ENCODE measurements around the gene ITFG1.
"Not testable (repeated sequence)": the region's sequence is repeated elsewhere in the genome, so short reads cannot be mapped to it uniquely, and the experiment has no call there.

Gene ITFG1

DNA sequence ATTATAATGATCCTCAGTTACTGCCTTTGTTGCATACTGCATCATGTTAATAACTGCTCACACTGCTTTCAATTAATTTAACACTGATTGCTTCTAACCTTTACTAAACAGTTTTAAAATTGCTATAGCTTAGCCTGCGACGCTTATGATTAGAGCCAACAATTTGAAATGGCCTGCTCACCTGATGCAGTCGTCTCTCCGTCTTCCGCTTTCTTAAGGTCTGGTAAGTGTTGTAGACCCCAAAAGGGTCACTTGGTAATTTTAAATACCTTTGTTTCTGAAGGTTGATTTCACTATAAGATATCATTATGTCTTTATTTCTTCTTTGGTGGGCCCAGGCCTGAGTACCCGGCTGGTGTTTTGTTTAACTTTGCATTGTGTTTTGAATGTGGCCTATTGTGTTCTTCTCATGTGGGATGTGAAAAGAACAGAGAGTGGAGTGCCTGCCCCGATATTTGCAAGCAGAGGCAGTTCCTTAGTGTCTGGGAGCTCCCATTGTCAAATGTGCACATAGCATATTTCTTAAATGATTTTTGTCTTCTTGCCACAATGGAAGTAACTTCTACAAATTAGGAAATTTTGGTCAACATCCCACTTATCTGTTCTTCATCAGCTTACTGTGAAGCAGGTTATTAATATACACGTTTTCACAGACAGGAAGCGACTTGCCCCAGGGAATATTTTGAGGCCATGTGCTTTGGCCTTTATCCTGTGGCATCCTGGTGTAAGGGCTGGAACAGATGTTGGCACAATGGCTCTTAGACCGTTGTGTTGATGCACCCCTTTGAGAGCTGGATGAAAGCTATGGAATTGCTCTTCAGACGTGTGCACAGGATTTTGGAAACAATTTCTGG is 3.1 kb upstream of the ITFG1 start:
- no peak overlapping the region for H3K4me3 Mint-ChIP-seq
- peaks cover 41% of the 10 kb centered on the region for H3K4me1 Mint-ChIP-seq
- no peak overlapping the region for H3K27ac Mint-ChIP-seq
- H3K36me3 Mint-ChIP-seq: peaks cover 18% of the 10 kb centered on the region
- CTCF ChIA-PET: no interaction called here
- H3K27me3 Mint-ChIP-seq: no peaks in the 10 kb centered on the region
- DNase-seq: no peak
- no peaks in the 10 kb centered on the region for H3K9me3 Mint-ChIP-seq

DNA sequence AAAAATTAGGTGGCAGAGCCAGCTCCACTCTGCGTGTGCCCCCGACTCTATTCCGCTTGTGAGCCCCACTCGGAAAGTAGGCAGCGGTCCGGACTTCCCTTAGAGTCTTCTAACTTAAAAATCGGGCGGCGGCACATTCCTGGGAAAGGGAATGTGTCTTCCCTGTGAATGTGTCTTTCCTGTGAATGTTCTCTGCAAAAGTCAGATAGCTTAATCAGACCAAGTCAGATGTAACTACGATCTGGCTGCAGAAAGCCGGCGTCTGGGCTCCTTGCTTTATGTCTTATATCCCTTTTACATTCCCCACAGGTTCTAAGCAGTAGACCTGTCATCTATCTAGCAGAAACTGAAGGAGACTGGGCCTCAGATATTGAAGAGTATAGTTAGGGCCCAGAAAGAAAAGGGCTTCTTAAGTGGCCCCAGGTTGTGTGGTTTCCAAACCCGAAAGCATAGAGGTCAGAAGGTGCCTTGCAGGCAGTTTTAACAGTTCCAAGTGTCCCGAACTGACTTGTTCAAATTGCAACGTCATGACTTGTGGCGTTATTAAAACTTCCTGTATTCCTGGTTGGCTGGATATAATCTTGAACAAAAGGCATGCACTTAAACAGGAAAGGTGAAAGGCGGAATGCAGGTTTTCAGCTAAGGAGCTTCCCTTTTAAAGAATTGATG is 869 bp upstream of the ITFG1 start:
- peak; percentile 23 for DNase-seq
- Mint-ChIP-seq H3K36me3 (peaks cover 25% of the 10 kb centered on the region), H3K27me3 (no peaks in the 10 kb centered on the region), H3K4me3 (peak overlapping the region; percentile 97), H3K4me1 (peaks cover 51% of the 10 kb centered on the region), H3K9me3 (no peaks in the 10 kb centered on the region), H3K27ac (peak overlapping the region; percentile 98)
- CTCF ChIA-PET: interaction anchor here (1.2 to 1.7 kb wide), 3 partner anchors 318 to 424 kb away, joined by 3 to 7 read pairs (median 4); partner anchors contain the start of gene NETO2

GRCh38 chr16:47460359-47460710 is 528 bp downstream of the ITFG1 start:
- DNase-seq: no peak
- CTCF ChIA-PET: interaction anchor here (1.4 to 1.7 kb wide), 2 partner anchors 317 to 318 kb away, joined by 3 to 7 read pairs; partner anchors contain the start of gene NETO2
- Mint-ChIP-seq H3K4me1 (peaks cover 50% of the 10 kb centered on the region), H3K27ac (peak overlapping the region; percentile 98), H3K4me3 (peak overlapping the region; percentile 97), H3K36me3 (peaks cover 28% of the 10 kb centered on the region), H3K9me3 (no peaks in the 10 kb centered on the region), H3K27me3 (no peaks in the 10 kb centered on the region)

DNA sequence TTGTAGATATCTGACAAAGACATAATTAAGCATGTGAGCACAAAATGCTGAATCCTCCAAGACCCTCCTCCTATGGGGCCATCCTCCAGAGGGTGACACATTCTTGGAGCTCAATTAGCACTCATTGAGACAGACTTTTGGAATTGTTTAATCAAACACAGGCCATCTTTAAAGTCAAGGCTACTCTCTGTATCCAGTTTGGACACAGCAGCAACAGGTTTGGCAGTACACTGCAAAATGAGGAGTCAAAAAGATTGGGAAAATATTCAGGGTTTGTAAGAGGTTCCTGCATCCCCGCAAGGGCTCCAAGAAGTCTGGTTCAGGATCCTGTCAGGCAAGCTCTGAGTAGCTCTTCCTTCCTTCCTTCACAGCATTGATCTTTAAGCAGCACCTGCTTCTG is 1.3 kb downstream of the ITFG1 start:
- Mint-ChIP-seq H3K4me3 (peak overlapping the region; percentile 97), H3K4me1 (peaks cover 48% of the 10 kb centered on the region), H3K27me3 (no peaks in the 10 kb centered on the region), H3K36me3 (peaks cover 31% of the 10 kb centered on the region), H3K27ac (peak overlapping the region; percentile 98), H3K9me3 (no peaks in the 10 kb centered on the region)
- DNase-seq: no peak
- CTCF ChIA-PET: interaction anchor here (1.3 to 1.4 kb wide), 2 partner anchors 316 to 318 kb away, joined by 3 read pairs; partner anchors contain the start of gene NETO2

DNA sequence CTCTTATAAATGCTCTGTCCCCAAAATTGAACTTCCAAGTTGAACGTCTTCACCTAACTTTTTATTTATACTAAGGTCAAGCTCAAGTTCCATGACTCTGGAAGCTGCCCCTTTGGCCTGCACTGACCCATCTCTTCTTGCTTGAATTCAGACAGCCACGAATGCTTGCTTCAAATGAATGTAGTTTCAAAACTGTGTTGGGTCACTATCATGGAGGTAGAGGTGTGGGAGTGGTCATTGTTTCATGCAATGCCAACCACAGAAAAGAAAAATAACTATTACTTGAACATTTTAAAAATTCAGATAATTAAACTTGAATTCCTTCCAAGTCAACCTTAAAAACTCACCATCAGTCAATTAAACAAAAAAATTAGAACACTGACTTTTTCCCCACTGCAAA is 2.5 kb downstream of the ITFG1 start:
- Mint-ChIP-seq H3K27ac (no peak overlapping the region), H3K36me3 (peaks cover 33% of the 10 kb centered on the region), H3K4me3 (no peak overlapping the region), H3K27me3 (no peaks in the 10 kb centered on the region), H3K4me1 (peaks cover 40% of the 10 kb centered on the region), H3K9me3 (no peaks in the 10 kb centered on the region)
- DNase-seq: no peak
- CTCF ChIA-PET: no interaction called here

DNA sequence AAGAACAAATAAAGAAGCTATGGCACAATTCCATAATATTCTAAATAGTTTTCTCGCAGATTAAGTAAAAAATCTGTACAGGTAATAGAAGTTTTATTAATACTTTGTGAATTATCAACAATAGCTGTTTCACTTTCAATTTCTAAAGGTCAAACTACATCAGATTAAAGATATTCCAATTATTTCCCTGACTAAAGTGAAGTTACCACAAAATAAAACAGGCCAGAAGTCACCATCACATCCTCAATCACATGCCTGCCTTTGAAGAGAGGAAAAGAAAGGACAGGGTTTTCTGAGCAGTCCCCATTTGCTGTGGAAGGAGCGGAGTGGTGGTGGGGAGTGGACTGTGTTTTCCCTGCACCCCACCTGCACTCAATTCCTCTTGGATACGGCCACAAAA is 11.1 kb downstream of the ITFG1 start:
- no peaks in the 10 kb centered on the region for H3K27me3 Mint-ChIP-seq
- DNase-seq: no peak
- no peak overlapping the region for H3K27ac Mint-ChIP-seq
- H3K9me3 Mint-ChIP-seq: no peaks in the 10 kb centered on the region
- no peak overlapping the region for H3K4me3 Mint-ChIP-seq
- CTCF ChIA-PET: no interaction called here
- H3K4me1 Mint-ChIP-seq: peaks cover 4% of the 10 kb centered on the region
- peaks cover 48% of the 10 kb centered on the region for H3K36me3 Mint-ChIP-seq

DNA sequence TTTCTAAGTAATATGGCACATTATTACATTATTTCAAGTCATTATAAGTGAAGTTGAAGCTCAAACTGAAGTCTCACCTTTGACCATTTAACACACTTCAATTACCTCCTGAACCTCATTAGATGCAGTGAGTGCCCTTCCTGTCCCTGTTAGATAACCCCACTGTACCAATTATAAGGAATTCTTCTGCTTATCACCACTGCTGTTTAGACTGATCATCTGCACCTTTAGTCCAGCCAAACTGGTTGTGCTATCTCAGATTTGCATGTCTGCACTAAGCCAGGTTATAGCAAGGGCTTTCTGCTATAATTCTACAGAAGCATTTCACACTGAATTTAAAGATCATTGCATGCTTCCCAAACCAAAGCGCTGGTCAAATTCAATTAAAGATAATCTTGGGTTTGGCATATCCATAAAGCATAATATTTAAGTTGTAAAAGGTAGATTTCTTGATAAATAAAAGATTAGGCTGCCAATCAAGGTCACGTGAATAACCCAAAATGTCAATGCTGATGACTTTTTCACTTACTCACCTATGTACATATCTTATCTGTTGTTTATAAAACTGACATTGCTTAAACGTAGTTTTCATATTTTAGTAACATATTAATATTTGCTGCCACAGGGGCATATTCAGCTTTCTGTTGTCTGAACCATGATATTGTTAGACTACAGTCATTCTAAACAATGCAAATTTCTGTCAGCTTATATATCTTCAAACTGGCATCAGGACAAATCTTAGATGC is 11.9 kb downstream of the ITFG1 start:
- Mint-ChIP-seq H3K27ac (no peak overlapping the region), H3K36me3 (peaks cover 44% of the 10 kb centered on the region), H3K9me3 (no peaks in the 10 kb centered on the region)

GRCh38 chr16:47446431-47446830 is 14.4 kb downstream of the ITFG1 start:
- DNase-seq: no peak
- Mint-ChIP-seq H3K4me1 (peaks cover 4% of the 10 kb centered on the region), H3K27me3 (no peaks in the 10 kb centered on the region), H3K36me3 (peaks cover 43% of the 10 kb centered on the region), H3K4me3 (no peak overlapping the region), H3K9me3 (peaks cover 1% of the 10 kb centered on the region), H3K27ac (no peak overlapping the region)
- CTCF ChIA-PET: no interaction called here

More for the DNA sequence above, 11.9 kb downstream of the ITFG1 start:
- Mint-ChIP-seq H3K4me3 (no peak overlapping the region), H3K4me1 (peaks cover 4% of the 10 kb centered on the region), H3K27me3 (no peaks in the 10 kb centered on the region)
- CTCF ChIA-PET: no interaction called here
- no peak for DNase-seq

DNA sequence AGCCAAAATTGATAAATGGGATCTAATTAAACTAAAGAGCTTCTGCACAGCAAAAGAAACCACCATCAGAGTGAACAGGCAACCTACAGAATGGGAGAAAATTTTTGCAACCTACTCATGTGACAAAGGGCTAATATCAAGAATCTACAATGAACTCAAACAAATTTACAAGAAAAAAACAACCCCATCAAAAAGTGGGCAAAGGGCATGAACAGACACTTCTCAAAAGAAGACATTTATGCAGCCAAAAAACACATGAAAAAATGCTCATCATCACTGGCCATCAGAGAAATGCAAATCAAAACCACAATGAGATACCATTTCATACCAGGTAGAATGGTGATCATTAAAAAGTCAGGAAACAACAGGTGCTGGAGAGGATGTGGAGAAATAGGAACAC is 18.0 kb downstream of the ITFG1 start:
- H3K36me3 Mint-ChIP-seq: peaks cover 47% of the 10 kb centered on the region
- H3K27me3 Mint-ChIP-seq, CTCF ChIA-PET, DNase-seq, H3K27ac Mint-ChIP-seq, H3K4me1 Mint-ChIP-seq, H3K4me3 Mint-ChIP-seq, H3K9me3 Mint-ChIP-seq: not testable (repeated sequence)

DNA sequence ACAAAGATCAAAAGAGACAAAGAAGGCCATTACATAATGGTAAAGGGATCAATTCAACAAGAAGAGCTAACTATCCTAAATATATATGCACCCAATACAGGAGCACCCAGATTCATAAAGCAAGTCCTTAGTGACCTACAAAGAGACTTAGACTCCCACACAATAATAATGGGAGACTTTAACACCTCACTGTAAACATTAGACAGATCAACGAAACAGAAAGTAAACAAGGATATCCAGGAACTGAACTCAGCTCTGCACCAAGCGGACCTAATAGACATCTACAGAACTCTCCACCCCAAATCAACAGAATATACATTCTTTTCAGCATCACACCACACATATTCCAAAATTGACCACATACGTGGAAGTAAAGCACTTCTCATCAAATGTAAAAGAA is 20.8 kb downstream of the ITFG1 start:
- H3K36me3 Mint-ChIP-seq: peaks cover 37% of the 10 kb centered on the region
- H3K4me1 Mint-ChIP-seq, CTCF ChIA-PET, DNase-seq, H3K27ac Mint-ChIP-seq, H3K27me3 Mint-ChIP-seq, H3K9me3 Mint-ChIP-seq, H3K4me3 Mint-ChIP-seq: not testable (repeated sequence)

- CTCF ChIA-PET, DNase-seq: not testable (repeated sequence)
These were observed 26.6 kb downstream of the ITFG1 start for GRCh38 chr16:47434274-47434673.

DNA sequence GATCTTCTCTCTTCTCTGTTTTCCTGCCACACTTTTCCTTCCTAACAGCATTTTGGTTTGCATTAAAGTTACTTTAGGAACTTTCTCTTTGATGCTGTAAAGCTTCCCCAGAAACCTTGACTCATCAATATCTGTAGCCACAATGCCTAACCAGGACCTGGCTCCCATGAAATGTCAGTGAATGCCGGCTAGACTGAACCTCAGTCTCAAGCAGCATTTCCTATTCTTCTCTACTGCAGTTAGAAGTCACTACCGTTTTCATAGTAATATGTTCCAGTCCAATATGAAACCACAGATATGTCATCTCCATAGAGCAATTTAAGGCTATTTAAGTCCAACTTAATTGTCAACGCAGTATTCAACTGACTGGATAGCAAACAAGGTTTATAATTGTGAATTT is 28.9 kb downstream of the ITFG1 start:
- Mint-ChIP-seq H3K4me3 (no peak overlapping the region), H3K27me3 (no peaks in the 10 kb centered on the region), H3K9me3 (no peaks in the 10 kb centered on the region), H3K4me1 (no peaks in the 10 kb centered on the region), H3K27ac (no peak overlapping the region), H3K36me3 (peaks cover 13% of the 10 kb centered on the region)
- CTCF ChIA-PET: no interaction called here
- DNase-seq: no peak

More at GRCh38 chr16:47434274-47434673, 26.6 kb downstream of the ITFG1 start:
- not testable (repeated sequence) for H3K27me3 Mint-ChIP-seq, H3K4me3 Mint-ChIP-seq, H3K4me1 Mint-ChIP-seq, H3K9me3 Mint-ChIP-seq, H3K27ac Mint-ChIP-seq
- H3K36me3 Mint-ChIP-seq: peaks cover 11% of the 10 kb centered on the region

DNA sequence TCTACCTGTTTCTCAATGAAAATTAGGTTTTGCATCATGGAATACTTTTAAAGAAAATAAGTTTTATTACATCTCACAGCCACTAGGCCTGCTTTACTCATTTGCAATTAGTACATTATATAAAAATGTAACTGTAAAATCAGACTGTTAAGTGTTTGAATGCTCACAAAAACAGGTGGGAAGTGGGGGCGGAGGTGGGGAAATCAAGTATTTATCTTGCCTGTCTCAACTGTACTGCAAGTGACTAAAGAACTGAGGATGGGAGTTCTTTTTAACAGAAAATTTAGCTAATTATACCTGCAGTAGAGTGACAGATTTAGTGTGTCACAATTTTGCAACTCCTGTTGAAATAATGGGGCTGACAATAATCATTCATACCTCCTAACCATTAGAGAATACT is 34.1 kb downstream of the ITFG1 start:
- CTCF ChIA-PET: no interaction called here
- DNase-seq: no peak
- H3K27ac Mint-ChIP-seq: no peak overlapping the region
- no peak overlapping the region for H3K4me3 Mint-ChIP-seq
- H3K27me3 Mint-ChIP-seq: no peaks in the 10 kb centered on the region
- no peaks in the 10 kb centered on the region for H3K9me3 Mint-ChIP-seq
- H3K36me3 Mint-ChIP-seq: peaks cover 43% of the 10 kb centered on the region
- H3K4me1 Mint-ChIP-seq: no peaks in the 10 kb centered on the region

GRCh38 chr16:47424846-47425245 is 36.0 kb downstream of the ITFG1 start:
- Mint-ChIP-seq H3K27me3 (no peaks in the 10 kb centered on the region), H3K9me3 (no peaks in the 10 kb centered on the region), H3K4me1 (no peaks in the 10 kb centered on the region), H3K4me3 (no peak overlapping the region), H3K27ac (no peak overlapping the region), H3K36me3 (peaks cover 43% of the 10 kb centered on the region)
- DNase-seq: no peak
- CTCF ChIA-PET: no interaction called here
